Ovary (tissue), 9 donors: ENCODE data around the gene GRAMD1B. TPM values are rescaled to one million over a fixed set of nuclear protein-coding genes. Genes with fewer than 3 reads are reported as not detected.

ENCODE experiments used
- DNase-seq, 5 donors: peaks; one replicate each; pipeline ENCODE4 v3.0.0-alpha.2; 2019 to 2020
- H3K27ac ChIP-seq, 2 donors: fragments of 200-600 bp; one replicate each; pipeline versions ENCODE4 v1.5.1 to v1.8.0; 2019 to 2022
- H3K27me3 ChIP-seq: fragments of 200-600 bp; one replicate; pipeline ENCODE4 v1.8.0; 2022
- H3K36me3 ChIP-seq: fragments of 200-600 bp; sonication (generic); one replicate; pipeline ENCODE4 v1.5.1; 2019
- H3K4me1 ChIP-seq: one replicate; pipeline ENCODE4 v1.8.1; 2013; ENCODE audit warnings: mild to moderate bottlenecking, moderate library complexity; ENCODE audit not compliant: insufficient read depth
- H3K4me3 ChIP-seq: fragments of 200-600 bp; sonication (generic); one replicate; pipeline ENCODE4 v1.5.1; 2017
- H3K9me3 ChIP-seq, 2 donors: fragments of 200-600 bp in 1 of 2; sonication (generic) in 1 of 2; one replicate each; pipeline versions ENCODE4 v1.5.1 to v1.8.1; 2013 to 2019; ENCODE audit warnings: mild to moderate bottlenecking in 1 of 2, moderate library complexity in 1 of 2
- CTCF ChIP-seq, 3 donors: fragments of 450-650 bp in 2 of 3; fragments of 200-600 bp in 1 of 3; IDR thresholded peaks; one replicate each; pipeline versions ENCODE4 v1.5.1 to v1.8.0; 2016 to 2022; ENCODE audit warnings: antibody characterized with exemption in 3 of 3, mild to moderate bottlenecking in 1 of 3
- EP300 ChIP-seq: sonication (generic); formaldehyde crosslinking; IDR thresholded peaks from one replicate; pipeline ENCODE4 v1.6.1; 2017; ENCODE audit warnings: antibody characterized with exemption
- POLR2A ChIP-seq: fragments of 450-650 bp; IDR thresholded peaks from one replicate; pipeline ENCODE4 v1.6.1; 2017; ENCODE audit warnings: antibody characterized with exemption, mild to moderate bottlenecking, moderate library complexity
- WGBS, 3 donors: extraction: QIAGEN DNeasy Blood & Tissue Kit in 1 of 3; methylation state at CpG; one replicate each; pipeline versions ENCODE4 v1.1.5 to v1.1.7; 2013 to 2017; 5-methylcytosine and 5-hydroxymethylcytosine counted together
- intact Hi-C, 4 donors: fragments of 100-400 bp; cut with DNase I; formaldehyde crosslinking; loops; one replicate each; pipeline versions ENCODE4 v1.11.0 to v1.15.1; 2022 to 2023
- polyA plus RNA-seq, 2 donors: library from polyadenylated mRNA; stranded (reverse); fragments of 200-250 nt in 1 of 2; fragments of 350-450 nt in 1 of 2; fragmentation: Illumina TruSeq in 1 of 2; extraction: RNeasy Lipid Tissue Mini Kit (QIAGEN cat#74804) in 1 of 2; gene quantifications; one replicate each; pipeline ENCODE4 v1.2.3, GENCODE V29; 2013 to 2014
- total RNA-seq, 7 donors: library from RNA; depleted of rRNA in 2 of 7; stranded (reverse); fragments of >200 nt in 2 of 7; fragmentation: NEBNext Ultra II Directional in 3 of 7; extraction: Animal tissue kit (Norgen Biotek cat#: 25700) in 3 of 7; gene quantifications; one replicate each; pipeline versions ENCODE4 v1.1.0 to v1.2.4, GENCODE V29; 2016 to 2023
- donor health status: DM: no; HTN: no; CAD: no; lungs with moderate emphysema.
- donor health status: DM: no; HTN: no; CAD: no.
- donor health status: Bipolar disorder and iron deficiency.
- donor health status: DM: yes; HTN: yes; CAD: no.
- donor health status: DM: no; HTN: no; CAD: no.
- donor health status: DM: yes; HTN: yes; CAD: no.

The GRAMD1B gene
- total and polyA plus RNA-seq, 9 donors = 10.8 to 185 (median 25.4) TPM

DNA sequence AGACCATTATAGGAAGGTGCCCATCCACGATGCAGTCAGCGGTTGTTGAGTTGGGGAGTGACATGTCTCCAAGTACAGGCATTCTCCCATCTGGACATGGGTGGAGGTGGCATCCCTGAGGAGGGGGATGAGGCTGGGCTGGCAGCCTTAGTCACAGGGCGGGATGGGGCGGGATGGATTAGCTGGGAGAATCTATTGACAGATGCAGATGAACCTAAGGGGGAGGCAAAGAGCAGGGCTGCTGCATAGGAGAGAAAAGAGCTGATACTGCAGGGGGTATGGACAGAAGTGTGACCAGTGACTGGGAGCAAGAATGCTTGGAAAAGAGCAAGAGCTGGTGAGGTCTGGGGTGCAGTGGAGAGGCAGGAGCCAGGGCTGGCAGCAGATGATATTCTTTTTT, 181.6 kb downstream of the GRAMD1B start:
- TF ChIP-seq POLR2A (no peak), CTCF (IDR thresholded peaks at IDR 0.05) (no peak), EP300 (no peak)
- no peaks in the 10 kb centered on the region for H3K4me1 ChIP-seq
- no peak overlapping the region for H3K27ac ChIP-seq
- H3K36me3 ChIP-seq = no peaks in the 10 kb centered on the region
- no peak for DNase-seq
- intact Hi-C loops = no loop called here
- H3K27me3 ChIP-seq = no peaks in the 10 kb centered on the region
- H3K4me3 ChIP-seq = no peak overlapping the region
- WGBS, 3 donors = 93 to 99% (median 93%) methylated on average over 4 of the region's 4 CpGs
- no peaks in the 10 kb centered on the region for H3K9me3 ChIP-seq

DNA sequence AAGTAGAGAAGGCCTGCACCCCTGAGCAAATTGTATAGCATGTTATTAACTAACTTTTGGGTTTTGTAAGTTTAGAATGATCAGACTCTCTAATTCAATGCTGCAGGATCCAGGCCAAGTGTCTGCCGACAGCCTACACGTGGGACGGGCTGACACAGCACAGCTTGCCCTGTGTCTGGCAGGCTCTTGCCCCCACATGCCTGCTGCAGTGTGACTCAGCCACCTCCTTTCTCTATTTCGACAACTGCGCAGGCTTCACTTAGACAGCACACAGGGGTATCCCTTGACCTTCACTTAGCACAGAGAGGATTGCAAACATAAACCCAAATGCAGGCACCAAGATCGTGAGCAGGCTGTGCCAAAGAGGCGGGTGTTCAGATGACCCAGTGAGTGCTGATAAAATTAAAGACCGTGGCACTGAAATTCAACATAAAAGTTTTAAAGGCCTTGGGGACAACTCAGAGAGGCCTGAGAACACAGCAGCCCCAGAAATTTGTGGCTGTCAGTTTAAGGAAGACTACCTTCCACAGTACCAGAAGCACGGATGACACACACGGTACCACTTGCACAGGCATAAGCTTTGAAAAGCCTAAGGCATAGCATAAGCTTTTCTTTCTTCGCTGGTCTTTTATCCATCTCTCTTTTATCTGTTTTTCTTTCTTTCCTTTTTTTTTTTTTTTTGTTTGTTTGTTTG, 186.6 kb downstream of the GRAMD1B start:
- no peaks in the 10 kb centered on the region for H3K4me1 ChIP-seq
- no peak overlapping the region for H3K4me3 ChIP-seq
- no peaks in the 10 kb centered on the region for H3K36me3 ChIP-seq
- 15 to 21% (median 19%) methylated on average over 11 of the region's 11 CpGs for WGBS, 3 donors
- no peak for TF ChIP-seq EP300
- TF ChIP-seq CTCF (IDR thresholded peaks at IDR 0.05) = no peak
- TF ChIP-seq POLR2A = no peak
- H3K27ac ChIP-seq = peak overlapping the region in 1 of 2 donors; percentile 25
- intact Hi-C loops = no loop called here
- peak; percentile 62 to 81 (median 74) for DNase-seq
- no peaks in the 10 kb centered on the region for H3K9me3 ChIP-seq
- H3K27me3 ChIP-seq = no peaks in the 10 kb centered on the region

DNA sequence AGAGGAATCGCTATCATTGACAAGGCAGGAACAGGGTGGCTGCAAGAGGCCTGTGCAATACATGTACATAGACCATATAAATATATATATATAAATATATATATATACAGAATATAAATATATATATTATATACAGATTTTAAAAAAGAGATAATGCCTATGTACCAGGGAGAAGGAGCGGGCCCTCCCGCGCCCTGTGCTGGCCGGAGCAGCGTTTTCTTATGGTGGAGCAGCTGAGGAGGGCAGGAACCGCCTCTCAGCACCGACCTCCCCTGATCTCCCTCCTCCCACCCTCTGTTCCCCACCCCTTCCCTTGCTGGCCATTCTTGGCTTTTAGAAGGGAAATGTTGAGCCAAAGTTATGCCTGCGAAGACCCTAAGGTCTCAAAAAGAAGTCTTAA, 192.5 kb downstream of the GRAMD1B start:
- Histone ChIP-seq H3K27ac (no peak overlapping the region), H3K27me3 (no peaks in the 10 kb centered on the region), H3K4me3 (no peak overlapping the region), H3K4me1 (no peaks in the 10 kb centered on the region), H3K9me3 (no peaks in the 10 kb centered on the region), H3K36me3 (no peaks in the 10 kb centered on the region)
- intact Hi-C loops = no loop called here
- 93 to 95% (median 93%) methylated on average over 9 of the region's 9 CpGs for WGBS, 3 donors
- no peak for DNase-seq
- TF ChIP-seq POLR2A (no peak), EP300 (no peak), CTCF (IDR thresholded peaks at IDR 0.05) (no peak)

DNA sequence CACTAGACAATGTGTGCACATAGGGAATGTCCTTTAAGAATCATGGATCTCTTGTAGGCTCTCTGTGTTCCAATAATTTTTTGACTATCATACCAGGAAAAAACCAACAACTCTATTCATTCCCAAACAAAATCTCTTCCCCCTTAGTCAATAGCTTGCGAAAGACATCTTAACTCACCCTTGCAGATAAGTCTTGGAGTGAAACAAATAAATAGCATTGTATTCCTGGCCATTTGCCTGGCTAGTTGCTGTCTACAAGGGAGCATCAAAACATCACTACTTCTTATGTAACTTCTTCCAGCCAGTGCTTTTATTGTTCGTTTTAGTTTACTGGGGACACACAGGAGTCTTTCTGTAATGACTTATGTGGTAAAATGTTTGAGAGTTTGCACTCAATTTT, 194.9 kb downstream of the GRAMD1B start:
- intact Hi-C loops = no loop called here
- H3K27me3 ChIP-seq = no peaks in the 10 kb centered on the region
- H3K9me3 ChIP-seq = no peaks in the 10 kb centered on the region
- no peak overlapping the region for H3K27ac ChIP-seq
- WGBS, 3 donors = 59 to 71% (median 64%) methylated on average over 2 of the region's 2 CpGs
- no peak for TF ChIP-seq POLR2A
- no peak for TF ChIP-seq EP300
- TF ChIP-seq CTCF (IDR thresholded peaks at IDR 0.05) = no peak
- no peak overlapping the region for H3K4me3 ChIP-seq
- no peaks in the 10 kb centered on the region for H3K36me3 ChIP-seq
- DNase-seq = no peak
- H3K4me1 ChIP-seq = peaks cover 4% of the 10 kb centered on the region
